Measurements from ENCODE around the gene NFAT5.

DNA sequence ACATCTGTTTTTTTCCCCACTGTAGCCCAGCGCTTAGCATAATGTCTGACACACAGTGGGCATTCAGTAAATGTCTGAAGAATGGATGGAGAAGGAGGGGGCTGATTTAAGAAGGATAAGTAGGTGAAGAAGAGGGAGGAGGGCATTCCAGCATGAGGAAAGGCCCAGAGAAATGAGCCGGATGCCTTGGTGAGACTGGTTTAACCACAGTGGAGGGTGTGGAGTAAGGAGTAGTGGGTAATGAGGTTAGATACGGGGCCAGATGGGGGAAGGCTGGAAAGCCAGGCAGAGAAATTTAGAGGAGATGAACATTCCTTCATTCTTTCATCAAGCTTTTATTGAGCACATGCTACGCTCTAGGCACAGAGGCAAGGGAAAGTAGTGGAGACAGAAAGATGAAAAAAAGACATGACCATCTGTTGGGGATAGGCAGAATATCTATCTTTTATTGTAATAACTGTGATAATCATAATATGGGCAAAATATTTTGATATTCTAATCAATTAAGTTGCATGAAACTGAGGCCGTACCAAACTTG, 43.7 kb upstream of the NFAT5 start:
- TF ChIP-seq POLR2A (IDR thresholded peaks at IDR 0.05): no peak
- TF ChIP-seq CTCF (IDR thresholded peaks at IDR 0.05): no peak
